Breast epithelium (tissue), 4 donors: ENCODE measurements around the gene TBC1D22B. TPM values are rescaled to one million over a fixed set of nuclear protein-coding genes. Genes with fewer than 3 reads are reported as not detected.

Experiments
- DNase-seq, 2 donors: peaks; one replicate each; pipeline ENCODE4 v3.0.0-alpha.2; 2019; ENCODE audit warnings: low spot score in 2 of 2
- H3K27ac ChIP-seq, 2 donors: fragments of 200-600 bp; sonication (generic) in 1 of 2; one replicate each; pipeline ENCODE4 v1.5.1; 2016 to 2019; ENCODE audit warnings: mild to moderate bottlenecking in 1 of 2
- H3K27me3 ChIP-seq, 2 donors: fragments of 200-600 bp; sonication (generic) in 1 of 2; one replicate each; pipeline versions ENCODE4 v1.5.1 to v1.6.0; 2017 to 2019; ENCODE audit warnings: control low read depth in 1 of 2, mild to moderate bottlenecking in 1 of 2
- H3K36me3 ChIP-seq: fragments of 200-600 bp; one replicate; pipeline ENCODE4 v1.5.1; 2019
- H3K4me1 ChIP-seq, 2 donors: fragments of 200-600 bp; sonication (generic); one replicate each; pipeline ENCODE4 v1.5.1; 2016 to 2019; ENCODE audit warnings: control low read depth in 1 of 2
- H3K4me3 ChIP-seq, 3 donors: fragments of 200-600 bp; sonication (generic); 1 replicate in 2 of 3; 2 replicates in 1 of 3; pipeline ENCODE4 v1.5.1; 2016 to 2019; ENCODE audit warnings: mild to moderate bottlenecking in 3 of 3, moderate library complexity in 2 of 3
- H3K9me3 ChIP-seq, 2 donors: fragments of 200-600 bp; sonication (generic) in 1 of 2; one replicate each; pipeline ENCODE4 v1.5.1; 2016 to 2019; ENCODE audit warnings: control low read depth in 1 of 2
- CTCF ChIP-seq, 3 donors: fragments of 450-650 bp; IDR thresholded peaks; one replicate each; pipeline ENCODE4 v1.5.1; 2016 to 2017; ENCODE audit warnings: antibody characterized with exemption in 3 of 3, mild to moderate bottlenecking in 3 of 3, moderate library complexity in 3 of 3
- POLR2A ChIP-seq: fragments of 450-650 bp; IDR thresholded peaks from one replicate; pipeline ENCODE4 v1.6.1; 2016; ENCODE audit warnings: antibody characterized with exemption, mild to moderate bottlenecking, moderate library complexity
- POLR2AphosphoS5 ChIP-seq, 3 donors: sonication (generic); formaldehyde crosslinking; IDR thresholded peaks; one replicate each; pipeline ENCODE4 v1.6.1; 2017; ENCODE audit warnings: antibody characterized with exemption in 3 of 3
- intact Hi-C: fragments of 100-400 bp; cut with DNase I; formaldehyde crosslinking; loops from one replicate; pipeline ENCODE4 v1.15.1; 2023; ENCODE audit warnings: low total_unique reads
- total RNA-seq, 3 donors: library from RNA; depleted of rRNA; stranded (reverse); fragments of >200 nt; gene quantifications; one replicate each; pipeline ENCODE4 v1.1.0, GENCODE V29; 2016

TBC1D22B gene
- total RNA-seq, 3 donors from 2014 or later = 5.8 to 12.4 (median 8.8) TPM

DNA sequence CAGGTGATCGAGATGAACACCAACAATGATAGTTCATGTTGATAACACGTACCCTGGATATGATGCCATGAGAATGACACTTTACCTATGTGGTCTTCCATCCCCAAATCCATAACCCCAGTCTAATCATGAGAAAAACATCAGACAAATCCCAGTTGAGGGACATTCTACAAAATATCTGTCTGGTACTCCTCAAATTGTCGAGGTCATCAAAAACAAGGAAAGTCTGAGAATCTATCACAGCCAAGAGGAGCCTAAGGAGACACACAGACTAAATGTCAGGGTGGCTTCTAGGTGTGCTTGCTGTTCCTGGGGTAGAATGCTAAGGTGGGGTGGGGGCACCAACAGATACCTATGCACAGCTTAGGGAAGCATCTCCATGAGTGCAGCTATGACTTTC lies 93.5 kb downstream of the TBC1D22B start:
- H3K4me3 ChIP-seq = no peak overlapping the region
- H3K9me3 ChIP-seq = no peaks in the 10 kb centered on the region
- H3K27me3 ChIP-seq = no peaks in the 10 kb centered on the region
- TF ChIP-seq POLR2A = no peak
- TF ChIP-seq POLR2AphosphoS5 (IDR thresholded peaks at IDR 0.05) = no peak
- no peak for TF ChIP-seq CTCF (IDR thresholded peaks at IDR 0.05)
- no peaks in the 10 kb centered on the region for H3K36me3 ChIP-seq
- intact Hi-C loops = no loop called here
- no peaks in the 10 kb centered on the region for H3K4me1 ChIP-seq
- no peak overlapping the region for H3K27ac ChIP-seq
- DNase-seq = no peak

DNA sequence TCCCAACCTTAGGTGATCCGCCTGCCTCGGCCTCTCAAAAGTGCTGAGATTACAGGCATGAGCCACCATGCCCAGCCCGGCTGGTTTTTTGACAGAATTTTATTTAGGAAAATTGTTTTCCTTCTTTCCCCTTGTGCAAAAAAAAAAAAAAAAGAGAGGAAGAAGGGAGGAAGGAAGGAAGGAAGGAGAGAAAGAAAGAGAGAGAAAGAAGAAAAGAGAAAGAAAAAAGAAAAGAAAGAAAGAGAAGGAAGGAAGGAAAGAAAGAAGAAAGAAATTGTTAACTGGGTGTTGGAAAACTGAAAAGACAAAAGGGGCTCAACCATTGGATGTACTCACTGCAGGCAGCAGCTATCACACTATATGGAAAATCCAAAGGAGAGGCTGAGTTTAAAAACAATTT lies 94.8 kb downstream of the TBC1D22B start:
- H3K27ac ChIP-seq = no peak overlapping the region
- no peaks in the 10 kb centered on the region for H3K36me3 ChIP-seq
- H3K4me3 ChIP-seq = no peak overlapping the region
- no peaks in the 10 kb centered on the region for H3K9me3 ChIP-seq
- DNase-seq = no peak
- H3K4me1 ChIP-seq = no peaks in the 10 kb centered on the region
- H3K27me3 ChIP-seq = no peaks in the 10 kb centered on the region
- intact Hi-C loops = no loop called here
- TF ChIP-seq POLR2A (no peak), CTCF (IDR thresholded peaks at IDR 0.05) (no peak), POLR2AphosphoS5 (IDR thresholded peaks at IDR 0.05) (no peak)

DNA sequence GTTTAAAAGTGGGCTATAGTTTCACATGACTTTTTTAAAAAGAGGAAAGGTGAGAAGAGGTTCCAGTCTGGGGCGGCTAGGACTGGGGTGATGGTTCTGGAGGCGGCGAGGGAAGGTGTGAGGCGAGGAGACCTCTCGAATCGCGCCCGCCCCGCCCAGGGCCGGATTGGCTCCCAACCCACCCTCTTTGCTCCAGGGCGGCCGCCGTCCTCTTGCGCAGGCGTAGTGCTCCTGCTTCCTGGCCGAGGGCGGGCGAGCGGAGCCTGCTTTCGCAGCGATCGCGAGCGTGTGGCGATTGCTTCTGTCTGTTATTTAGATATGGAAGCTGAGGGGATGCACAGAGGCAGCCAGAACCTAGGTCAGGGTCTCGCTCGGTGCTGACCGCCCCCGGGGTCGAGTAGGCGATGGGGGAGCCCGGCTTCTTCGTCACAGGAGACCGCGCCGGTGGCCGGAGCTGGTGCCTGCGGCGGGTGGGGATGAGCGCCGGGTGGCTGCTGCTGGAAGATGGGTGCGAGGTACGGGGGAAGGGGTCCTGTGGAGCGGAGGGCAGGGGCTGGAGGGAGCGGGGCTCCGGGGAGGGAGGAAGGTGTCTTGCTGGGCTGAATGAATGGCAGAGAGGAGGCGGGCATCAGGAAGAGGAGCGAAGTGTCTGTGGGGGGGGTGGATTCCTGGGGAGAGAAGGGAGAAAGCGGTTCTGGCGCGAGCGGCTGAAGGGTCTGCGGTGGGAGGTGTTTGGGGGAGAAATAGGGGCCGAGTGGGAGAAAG lies 96.4 kb downstream of the TBC1D22B start, which contains the start of gene RNF8:
Gene RNF8 (plus strand): TSS at position 223 of the 765 bp plus-strand sequence. CDS start 182 bp downstream, at position 405.
- Histone ChIP-seq H3K4me1 (no peaks in the 10 kb centered on the region), H3K9me3 (no peaks in the 10 kb centered on the region), H3K36me3 (no peaks in the 10 kb centered on the region), H3K4me3 (peak within 1 kb of the TSS; percentile 91 to 96 (median 95)), H3K27me3 (no peaks in the 10 kb centered on the region), H3K27ac (peak within 1 kb of the TSS; percentile 57 to 74)
- DNase-seq = peak; percentile 70 to 81
- intact Hi-C loops = no loop called here
- TF ChIP-seq CTCF (IDR thresholded peaks at IDR 0.05) (no peak), POLR2AphosphoS5 (IDR thresholded peaks at IDR 0.05) (peak; percentile 18 to 28 (median 23))

DNA sequence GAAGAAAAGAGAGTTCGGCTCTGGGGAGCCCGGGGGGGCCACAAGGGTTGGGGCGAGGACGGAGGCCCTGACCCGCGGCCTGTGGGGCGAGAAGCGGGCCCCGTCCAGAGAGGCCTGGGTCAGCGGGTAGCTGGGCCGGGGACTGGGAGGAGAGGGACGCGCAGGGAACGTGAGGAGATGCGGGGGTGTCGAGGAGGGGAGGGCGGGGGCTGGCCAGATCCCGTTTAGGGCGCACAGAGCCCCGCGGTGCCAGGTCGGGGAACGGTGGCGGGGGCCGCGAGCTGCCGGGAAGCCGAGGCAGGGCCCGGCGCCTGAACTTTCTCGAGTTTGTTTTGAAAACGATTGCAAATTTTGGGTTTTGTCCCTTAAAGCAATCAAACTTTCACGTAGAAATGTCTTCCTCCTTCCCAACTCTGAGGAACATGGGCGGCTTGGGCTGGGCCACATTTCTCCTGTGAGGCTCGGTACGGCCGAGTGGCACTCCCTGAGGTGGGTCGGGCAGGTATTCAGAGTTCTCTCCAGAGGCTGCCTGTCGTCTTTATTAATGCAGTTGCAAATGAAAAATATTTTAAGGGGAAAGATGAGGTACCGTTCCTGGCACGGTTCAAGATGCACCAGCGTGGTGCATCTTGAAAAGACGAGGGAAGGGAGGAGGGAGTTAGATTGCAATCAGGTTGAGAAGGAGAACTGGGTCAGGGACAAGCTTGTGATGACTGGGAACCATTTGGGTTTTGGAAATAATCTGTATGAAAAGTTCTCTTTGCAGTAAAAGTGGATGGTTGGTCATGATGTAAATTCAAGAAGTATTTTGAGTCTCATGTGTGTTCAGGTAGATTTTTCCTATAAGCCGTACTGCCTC lies 97.2 kb downstream of the TBC1D22B start:
- Histone ChIP-seq H3K4me1 (no peaks in the 10 kb centered on the region), H3K36me3 (no peaks in the 10 kb centered on the region), H3K27ac (peak overlapping the region; percentile 57 to 74), H3K9me3 (no peaks in the 10 kb centered on the region), H3K4me3 (peak overlapping the region; percentile 91 to 96 (median 95)), H3K27me3 (no peaks in the 10 kb centered on the region)
- no peak for DNase-seq
- TF ChIP-seq CTCF (IDR thresholded peaks at IDR 0.05) (no peak), POLR2A (no peak), POLR2AphosphoS5 (IDR thresholded peaks at IDR 0.05) (no peak)
- intact Hi-C loops = no loop called here

GRCh38 chr6:37357288-37357687 lies 99.7 kb downstream of the TBC1D22B start:
- TF ChIP-seq POLR2AphosphoS5 (IDR thresholded peaks at IDR 0.05) = no peak
- no peak for TF ChIP-seq POLR2A
- TF ChIP-seq CTCF (IDR thresholded peaks at IDR 0.05) = no peak
- no peaks in the 10 kb centered on the region for H3K27me3 ChIP-seq
- no peaks in the 10 kb centered on the region for H3K4me1 ChIP-seq
- intact Hi-C loops = no loop called here
- no peak overlapping the region for H3K27ac ChIP-seq
- H3K36me3 ChIP-seq = no peaks in the 10 kb centered on the region
- H3K4me3 ChIP-seq = no peak overlapping the region
- DNase-seq = no peak
- H3K9me3 ChIP-seq = no peaks in the 10 kb centered on the region
